Measurements from ENCODE around the gene MASTL. TPM values are rescaled to one million over a fixed set of nuclear protein-coding genes. Genes with fewer than 3 reads are reported as not detected.
"Not testable (repeated sequence)": the region's sequence is repeated elsewhere in the genome, so short reads cannot be mapped to it uniquely, and the experiment has no call there.

MASTL gene
- total RNA-seq, 1 experiment from 2014 or later: 21.2 TPM

DNA sequence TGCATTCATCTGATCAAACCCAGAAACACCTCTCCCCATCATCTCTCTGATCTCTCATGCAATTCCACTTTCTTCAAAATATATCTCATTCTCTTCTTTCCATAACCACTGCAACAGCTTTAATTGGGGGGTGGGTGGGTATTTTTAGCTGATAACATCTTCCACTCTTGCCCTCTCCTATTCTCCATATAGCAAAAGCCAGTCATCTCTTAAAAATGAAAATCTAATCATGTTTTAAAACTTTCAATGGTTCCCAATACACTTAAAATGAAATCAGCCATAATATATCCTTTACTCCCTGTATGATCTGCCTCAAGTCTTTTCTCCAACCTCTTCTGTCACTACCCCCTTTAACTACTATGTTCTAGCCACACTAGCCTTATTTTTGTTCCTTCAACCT is 2.5 kb upstream of the MASTL start:
- peaks cover 29% of the 10 kb centered on the region for H3K36me3 ChIP-seq (ENCODE audit: insufficient read depth, low read length)
- DNase-seq: no peak
- peak overlapping the region; percentile 82 for H3K4me3 ChIP-seq (ENCODE audit: low read length)
- H3K79me2 ChIP-seq (ENCODE audit: low read length): peaks cover 93% of the 10 kb centered on the region
- no peak overlapping the region for H3K27ac ChIP-seq (ENCODE audit: low read length)
- no peaks in the 10 kb centered on the region for H3K9me3 ChIP-seq (ENCODE audit: low read length)
- no peaks in the 10 kb centered on the region for H3K9me2 ChIP-seq (replicated peaks; ENCODE audit: insufficient read depth, low read length)
- H3K9ac ChIP-seq (ENCODE audit: low read length): peak overlapping the region; percentile 89
- H3K4me1 ChIP-seq (ENCODE audit: low read length): peaks cover 27% of the 10 kb centered on the region
- peak overlapping the region; percentile 89 for H3K4me2 ChIP-seq (ENCODE audit: low read depth, low read length, poor library complexity, severe bottlenecking)
- H3K27me3 ChIP-seq (ENCODE audit: low read length): no peaks in the 10 kb centered on the region
- H4K20me1 ChIP-seq (ENCODE audit: insufficient read depth, low read depth, low read length): peaks cover 34% of the 10 kb centered on the region
- H2AFZ ChIP-seq (ENCODE audit: low read length): no peak overlapping the region

DNA sequence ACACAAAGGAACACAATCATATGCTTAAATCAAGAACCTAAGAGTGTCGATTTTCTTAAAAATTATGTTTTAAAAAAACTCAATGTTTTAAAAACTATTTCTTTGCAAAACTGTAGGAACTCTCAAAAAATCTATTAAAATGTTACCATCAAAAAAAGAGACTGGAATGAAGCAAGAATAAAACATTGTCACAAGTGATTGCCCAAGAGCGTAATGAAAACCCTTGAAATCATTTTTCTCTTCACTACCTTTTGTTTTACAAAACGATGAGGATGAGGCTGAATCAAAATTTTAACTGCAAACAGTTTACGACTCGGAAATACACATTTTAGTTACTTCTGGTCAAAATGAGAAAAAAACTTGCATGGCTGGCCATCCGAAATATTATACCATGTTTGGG is 1.8 kb upstream of the MASTL start:
- Histone ChIP-seq H3K79me2 (ENCODE audit: low read length) (peaks cover 94% of the 10 kb centered on the region), H3K4me3 (ENCODE audit: low read length) (peak overlapping the region; percentile 82), H3K4me2 (ENCODE audit: low read depth, low read length, poor library complexity, severe bottlenecking) (peak overlapping the region; percentile 89), H3K27me3 (ENCODE audit: low read length) (no peaks in the 10 kb centered on the region), H2AFZ (ENCODE audit: low read length) (no peak overlapping the region), H3K9me3 (ENCODE audit: low read length) (no peaks in the 10 kb centered on the region), H4K20me1 (ENCODE audit: insufficient read depth, low read depth, low read length) (peaks cover 33% of the 10 kb centered on the region), H3K27ac (ENCODE audit: low read length) (peak overlapping the region; percentile 90), H3K9me2 (replicated peaks; ENCODE audit: insufficient read depth, low read length) (no peaks in the 10 kb centered on the region), H3K36me3 (ENCODE audit: insufficient read depth, low read length) (peaks cover 31% of the 10 kb centered on the region), H3K4me1 (ENCODE audit: low read length) (peaks cover 33% of the 10 kb centered on the region), H3K9ac (ENCODE audit: low read length) (peak overlapping the region; percentile 89)
- DNase-seq: no peak

GRCh38 chr10:27153845-27154193 is 1.3 kb upstream of the MASTL start:
- Histone ChIP-seq H2AFZ (ENCODE audit: low read length) (peak overlapping the region; percentile 49), H3K9me3 (ENCODE audit: low read length) (no peaks in the 10 kb centered on the region), H3K79me2 (ENCODE audit: low read length) (peaks cover 94% of the 10 kb centered on the region), H3K4me1 (ENCODE audit: low read length) (peaks cover 33% of the 10 kb centered on the region), H3K9ac (ENCODE audit: low read length) (peak overlapping the region; percentile 89), H3K9me2 (replicated peaks; ENCODE audit: insufficient read depth, low read length) (no peaks in the 10 kb centered on the region), H3K36me3 (ENCODE audit: insufficient read depth, low read length) (peaks cover 31% of the 10 kb centered on the region), H3K27ac (ENCODE audit: low read length) (peak overlapping the region; percentile 90), H3K4me3 (ENCODE audit: low read length) (peak overlapping the region; percentile 82), H3K27me3 (ENCODE audit: low read length) (no peaks in the 10 kb centered on the region), H3K4me2 (ENCODE audit: low read depth, low read length, poor library complexity, severe bottlenecking) (peak overlapping the region; percentile 89), H4K20me1 (ENCODE audit: insufficient read depth, low read depth, low read length) (peaks cover 29% of the 10 kb centered on the region)
- DNase-seq: peak; percentile 66

GRCh38 chr10:27156566-27156965 is 1.4 kb downstream of the MASTL start:
- Histone ChIP-seq H4K20me1 (ENCODE audit: insufficient read depth, low read depth, low read length) (peaks cover 11% of the 10 kb centered on the region), H3K4me3 (ENCODE audit: low read length) (peak overlapping the region; percentile 82), H3K9ac (ENCODE audit: low read length) (peak overlapping the region; percentile 87), H3K79me2 (ENCODE audit: low read length) (peaks cover 80% of the 10 kb centered on the region), H3K4me2 (ENCODE audit: low read depth, low read length, poor library complexity, severe bottlenecking) (peak overlapping the region; percentile 89), H3K27ac (ENCODE audit: low read length) (peak overlapping the region; percentile 90), H3K36me3 (ENCODE audit: insufficient read depth, low read length) (peaks cover 42% of the 10 kb centered on the region), H3K4me1 (ENCODE audit: low read length) (peaks cover 33% of the 10 kb centered on the region)
- not testable (repeated sequence) for H2AFZ ChIP-seq (ENCODE audit: low read length); DNase-seq; H3K9me2 ChIP-seq (replicated peaks; ENCODE audit: insufficient read depth, low read length); H3K27me3 ChIP-seq (ENCODE audit: low read length); H3K9me3 ChIP-seq (ENCODE audit: low read length)

- H3K9me2 ChIP-seq (replicated peaks; ENCODE audit: insufficient read depth, low read length): no peaks in the 10 kb centered on the region
- H3K4me2 ChIP-seq (ENCODE audit: low read depth, low read length, poor library complexity, severe bottlenecking): peak overlapping the region; percentile 89
- no peaks in the 10 kb centered on the region for H3K9me3 ChIP-seq (ENCODE audit: low read length)
- DNase-seq: no peak
- H3K4me1 ChIP-seq (ENCODE audit: low read length): peaks cover 29% of the 10 kb centered on the region
- H3K4me3 ChIP-seq (ENCODE audit: low read length): peak overlapping the region; percentile 82
- H3K36me3 ChIP-seq (ENCODE audit: insufficient read depth, low read length): peaks cover 47% of the 10 kb centered on the region
- peak overlapping the region; percentile 87 for H3K9ac ChIP-seq (ENCODE audit: low read length)
- peaks cover 77% of the 10 kb centered on the region for H3K79me2 ChIP-seq (ENCODE audit: low read length)
- peaks cover 10% of the 10 kb centered on the region for H4K20me1 ChIP-seq (ENCODE audit: insufficient read depth, low read depth, low read length)
- no peak overlapping the region for H2AFZ ChIP-seq (ENCODE audit: low read length)
- no peak overlapping the region for H3K27ac ChIP-seq (ENCODE audit: low read length)
- no peaks in the 10 kb centered on the region for H3K27me3 ChIP-seq (ENCODE audit: low read length)
Observed at GRCh38 chr10:27157150-27157549, 2.0 kb downstream of the MASTL start.

DNA sequence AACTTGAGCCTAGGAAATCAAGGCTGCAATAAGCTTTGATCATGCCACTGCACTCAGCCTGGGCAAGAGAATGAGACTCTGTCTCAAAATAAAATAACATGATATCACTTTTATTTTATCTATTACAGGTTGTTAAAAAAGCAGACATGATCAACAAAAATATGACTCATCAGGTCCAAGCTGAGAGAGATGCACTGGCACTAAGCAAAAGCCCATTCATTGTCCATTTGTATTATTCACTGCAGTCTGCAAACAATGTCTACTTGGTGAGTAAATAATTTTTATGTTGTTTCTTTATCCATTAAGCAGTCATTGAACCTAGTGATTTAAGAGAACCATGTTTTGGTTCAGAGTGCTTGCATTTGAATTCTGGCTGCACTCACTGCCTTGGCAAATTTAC is 3.3 kb downstream of the MASTL start:
- Histone ChIP-seq H2AFZ (ENCODE audit: low read length) (no peak overlapping the region), H3K9me3 (ENCODE audit: low read length) (no peaks in the 10 kb centered on the region), H3K9ac (ENCODE audit: low read length) (no peak overlapping the region), H3K27me3 (ENCODE audit: low read length) (no peaks in the 10 kb centered on the region), H3K79me2 (ENCODE audit: low read length) (peaks cover 64% of the 10 kb centered on the region), H3K4me1 (ENCODE audit: low read length) (peaks cover 19% of the 10 kb centered on the region), H3K4me3 (ENCODE audit: low read length) (no peak overlapping the region), H3K27ac (ENCODE audit: low read length) (no peak overlapping the region), H3K9me2 (replicated peaks; ENCODE audit: insufficient read depth, low read length) (no peaks in the 10 kb centered on the region), H3K36me3 (ENCODE audit: insufficient read depth, low read length) (peaks cover 47% of the 10 kb centered on the region), H4K20me1 (ENCODE audit: insufficient read depth, low read depth, low read length) (no peaks in the 10 kb centered on the region; the same call in 1 of the 2 replicates), H3K4me2 (ENCODE audit: low read depth, low read length, poor library complexity, severe bottlenecking) (peak overlapping the region; percentile 89)
- DNase-seq: no peak

- H2AFZ ChIP-seq (ENCODE audit: low read length): no peak overlapping the region
- peaks cover 73% of the 10 kb centered on the region for H3K36me3 ChIP-seq (ENCODE audit: insufficient read depth, low read length)
- no peak overlapping the region for H3K4me2 ChIP-seq (ENCODE audit: low read depth, low read length, poor library complexity, severe bottlenecking)
- peaks cover 5% of the 10 kb centered on the region; the same call in 1 of the 2 replicates for H3K79me2 ChIP-seq (ENCODE audit: low read length)
- no peak overlapping the region for H3K27ac ChIP-seq (ENCODE audit: low read length)
- no peaks in the 10 kb centered on the region for H3K9me2 ChIP-seq (replicated peaks; ENCODE audit: insufficient read depth, low read length)
- H3K9me3 ChIP-seq (ENCODE audit: low read length): no peaks in the 10 kb centered on the region
- no peaks in the 10 kb centered on the region for H3K27me3 ChIP-seq (ENCODE audit: low read length)
- H3K4me3 ChIP-seq (ENCODE audit: low read length): no peak overlapping the region
- no peaks in the 10 kb centered on the region for H4K20me1 ChIP-seq (ENCODE audit: insufficient read depth, low read depth, low read length)
- H3K4me1 ChIP-seq (ENCODE audit: low read length): no peaks in the 10 kb centered on the region
- no peak overlapping the region for H3K9ac ChIP-seq (ENCODE audit: low read length)
- no peak for DNase-seq
Observed at GRCh38 chr10:27169849-27170248, 14.7 kb downstream of the MASTL start.

DNA sequence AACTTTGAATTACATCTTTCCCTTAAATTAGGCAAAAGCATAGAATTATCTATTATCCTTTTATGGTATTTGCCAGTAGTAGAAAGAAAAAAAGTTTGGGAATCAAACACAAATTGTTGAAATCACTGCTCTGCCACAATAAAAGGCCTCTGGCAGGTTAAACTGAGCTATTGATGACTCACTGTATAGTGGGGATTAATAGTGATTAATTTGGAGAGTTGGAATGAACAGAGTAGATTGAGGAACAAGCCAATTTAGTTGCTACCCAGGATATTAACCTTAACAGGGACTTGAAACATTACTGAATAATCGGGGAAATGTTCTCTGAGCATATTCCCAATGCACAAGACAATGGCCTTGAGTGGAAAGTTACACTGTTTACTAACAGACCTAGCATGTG is 33.1 kb downstream of the MASTL start:
- H2AFZ ChIP-seq (ENCODE audit: low read length): no peak overlapping the region
- no peak overlapping the region for H3K4me2 ChIP-seq (ENCODE audit: low read depth, low read length, poor library complexity, severe bottlenecking)
- H3K27me3 ChIP-seq (ENCODE audit: low read length): no peaks in the 10 kb centered on the region

DNA sequence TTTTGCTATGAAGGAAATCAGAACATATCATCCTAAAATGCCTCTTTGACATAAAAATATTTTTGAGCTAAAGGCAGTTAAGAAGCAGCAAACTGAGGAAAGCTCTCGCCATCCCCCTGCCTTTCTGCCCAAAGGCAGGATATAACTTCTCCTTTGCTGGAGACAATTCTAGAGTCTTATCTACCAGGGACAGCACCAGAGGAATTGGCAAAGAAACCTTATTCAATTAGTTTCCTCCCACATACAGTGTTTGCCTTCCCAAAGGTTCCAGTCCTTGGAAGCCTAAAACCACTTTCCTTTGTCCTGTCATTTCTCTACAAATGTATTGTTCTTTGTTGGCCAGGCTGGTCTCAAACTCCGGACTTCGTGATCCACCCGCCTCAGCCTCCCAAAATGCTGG is 33.7 kb downstream of the MASTL start:
- H2AFZ ChIP-seq (ENCODE audit: low read length): no peak overlapping the region
- no peak overlapping the region for H3K4me2 ChIP-seq (ENCODE audit: low read depth, low read length, poor library complexity, severe bottlenecking)
- no peak overlapping the region for H3K9ac ChIP-seq (ENCODE audit: low read length)
- H3K9me2 ChIP-seq (replicated peaks; ENCODE audit: insufficient read depth, low read length): no peaks in the 10 kb centered on the region
- DNase-seq: no peak
- H3K79me2 ChIP-seq (ENCODE audit: low read length): no peaks in the 10 kb centered on the region
- H3K4me1 ChIP-seq (ENCODE audit: low read length): no peaks in the 10 kb centered on the region
- no peaks in the 10 kb centered on the region for H4K20me1 ChIP-seq (ENCODE audit: insufficient read depth, low read depth, low read length)
- H3K4me3 ChIP-seq (ENCODE audit: low read length): no peak overlapping the region
- H3K9me3 ChIP-seq (ENCODE audit: low read length): no peaks in the 10 kb centered on the region
- peaks cover 15% of the 10 kb centered on the region; the same call in 1 of the 2 replicates for H3K36me3 ChIP-seq (ENCODE audit: insufficient read depth, low read length)
- H3K27me3 ChIP-seq (ENCODE audit: low read length): no peaks in the 10 kb centered on the region
- no peak overlapping the region for H3K27ac ChIP-seq (ENCODE audit: low read length)

More for the DNA sequence above, 33.1 kb downstream of the MASTL start:
- no peak overlapping the region for H3K4me3 ChIP-seq (ENCODE audit: low read length)
- no peaks in the 10 kb centered on the region for H3K9me2 ChIP-seq (replicated peaks; ENCODE audit: insufficient read depth, low read length)
- H3K9me3 ChIP-seq (ENCODE audit: low read length): no peaks in the 10 kb centered on the region
- H3K36me3 ChIP-seq (ENCODE audit: insufficient read depth, low read length): peaks cover 18% of the 10 kb centered on the region; the same call in 1 of the 2 replicates
- no peak for DNase-seq
- no peaks in the 10 kb centered on the region for H3K79me2 ChIP-seq (ENCODE audit: low read length)
- H3K4me1 ChIP-seq (ENCODE audit: low read length): no peaks in the 10 kb centered on the region
- no peak overlapping the region for H3K9ac ChIP-seq (ENCODE audit: low read length)
- H3K27ac ChIP-seq (ENCODE audit: low read length): no peak overlapping the region
- H4K20me1 ChIP-seq (ENCODE audit: insufficient read depth, low read depth, low read length): no peaks in the 10 kb centered on the region
